Adrenal gland (tissue), 5 donors: ENCODE data around the gene NR4A1.

Experiments used
- CTCF ChIP-seq, 6 experiments: fragments of 450-650 bp in 4 of 6; fragments of 200-600 bp in 2 of 6; sonication (generic) in 1 of 6; IDR thresholded peaks; 1 replicate in 5 of 6; 2 replicates in 1 of 6; pipeline versions ENCODE4 v1.5.1 to v1.8.0; 2016 to 2021; ENCODE audit warnings: antibody characterized with exemption in 6 of 6, mild to moderate bottlenecking in 2 of 6, moderate library complexity in 1 of 6
- POLR2A ChIP-seq, 2 donors: fragments of 450-650 bp; IDR thresholded peaks; one replicate each; pipeline ENCODE4 v1.6.1; 2017; ENCODE audit warnings: antibody characterized with exemption in 2 of 2, mild to moderate bottlenecking in 2 of 2, moderate library complexity in 1 of 2
- donor health status: DM: no; HTN: no; CAD: no.

GRCh38 chr12:52059582-52060497 lies 8.6 kb downstream of the NR4A1 start:
- TF ChIP-seq CTCF (IDR thresholded peaks at IDR 0.05) (peak in 1 of 6 experiments; percentile 1), POLR2A (IDR thresholded peaks at IDR 0.05) (peak in 1 of 2 donors; percentile 43)
